CD4-positive, alpha-beta T cell (primary cell): Measurements from ENCODE around the gene SETX. TPM values are rescaled to one million over a fixed set of nuclear protein-coding genes. Genes with fewer than 3 reads are reported as not detected.

Experiments used
- ATAC-seq: fragments of 200-7000 bp; cut with Tn5 transposase; one replicate; pipeline ENCODE4 v1.10.0; 2022; ENCODE audit warnings: mild to moderate bottlenecking; ENCODE audit not compliant: poor library complexity
- CTCF ChIA-PET: fragments of 350-600 bp; sonication (Branson Sonifier 250); formaldehyde crosslinking; loops from one replicate; lab custom pipeline; 2021; ENCODE audit warnings: antibody characterized with exemption, inconsistent platforms; lab: Charles Lee
- POLR2A ChIA-PET: fragments of 350-600 bp; sonication (Branson Sonifier 250); formaldehyde crosslinking; loops from one replicate; lab custom pipeline; 2021; ENCODE audit warnings: antibody characterized with exemption, inconsistent platforms; lab: Charles Lee
- DNase-seq, 14 experiments: peaks; one replicate each; pipeline ENCODE4 v3.0.0-alpha.2; 2013 to 2020; ENCODE audit warnings: mixed read lengths in 2 of 14
- H3K27ac ChIP-seq, 2 donors: one replicate each; pipeline versions ENCODE4 v1.5.1 to v1.7.0; 2013; ENCODE audit warnings: low read length in 2 of 2, low read depth in 1 of 2, mild to moderate bottlenecking in 1 of 2
- H3K27me3 ChIP-seq, 2 experiments: 1 replicate in 1 of 2; 2 replicates in 1 of 2; pipeline versions ENCODE4 v1.6.1 to v1.7.0; 2013; ENCODE audit warnings: low read length in 2 of 2, control low read depth in 1 of 2, mild to moderate bottlenecking in 1 of 2, moderate library complexity in 1 of 2; ENCODE audit not compliant: insufficient read depth in 2 of 2, control insufficient read depth in 1 of 2
- H3K36me3 ChIP-seq: one replicate; pipeline ENCODE4 v1.6.1; 2013; ENCODE audit warnings: low read length, control low read depth; ENCODE audit not compliant: insufficient read depth
- H3K4me1 ChIP-seq: one replicate; pipeline ENCODE4 v1.6.1; 2013; ENCODE audit warnings: low read length, control low read depth; ENCODE audit not compliant: insufficient read depth
- H3K4me3 ChIP-seq: one replicate; pipeline ENCODE4 v1.5.1; 2013; ENCODE audit warnings: mild to moderate bottlenecking, low read length, moderate library complexity
- H3K9me3 ChIP-seq, 2 experiments: 1 replicate in 1 of 2; 2 replicates in 1 of 2; pipeline versions ENCODE4 v1.6.1 to v1.7.0; 2013; ENCODE audit warnings: low read length in 2 of 2, mild to moderate bottlenecking in 2 of 2, control low read depth in 1 of 2, moderate library complexity in 1 of 2; ENCODE audit not compliant: control insufficient read depth in 1 of 2, insufficient read depth in 1 of 2
- H3K27ac Mint-ChIP-seq: one replicate; pipeline ENCODE4 v1.8.0; 2020; ENCODE audit warnings: mixed read lengths
- H3K27me3 Mint-ChIP-seq: one replicate; pipeline ENCODE4 v1.8.0; 2021; ENCODE audit warnings: mixed read lengths
- H3K36me3 Mint-ChIP-seq: one replicate; pipeline ENCODE4 v1.8.0; 2021; ENCODE audit warnings: low read depth, mixed read lengths
- H3K4me1 Mint-ChIP-seq: one replicate; pipeline ENCODE4 v1.8.0; 2021; ENCODE audit warnings: low read depth, mixed read lengths
- H3K4me3 Mint-ChIP-seq: one replicate; pipeline ENCODE4 v1.8.0; 2020; ENCODE audit warnings: mild to moderate bottlenecking, mixed read lengths
- H3K9me3 Mint-ChIP-seq: one replicate; pipeline ENCODE4 v1.8.0; 2020; ENCODE audit warnings: mixed read lengths
- CTCF ChIP-seq: fragments of 200-600 bp; IDR thresholded peaks from one replicate; pipeline ENCODE4 v1.8.0; 2022; ENCODE audit warnings: antibody characterized with exemption, mild to moderate bottlenecking
- intact Hi-C, 2 experiments: fragments of 100-400 bp; cut with DNase I in 1 of 2; cut with micrococcal nuclease in 1 of 2; formaldehyde crosslinking; loops; one replicate each; pipeline versions ENCODE4 v1.15.1 to v1.9.0; 2023 to 2025; cut with DNase I, micrococcal nuclease
- total RNA-seq, 174 experiments: library from RNA in 2 of 174; stranded (reverse) in 2 of 174; gene quantifications; one replicate each; pipeline ENCODE4 v1.2.3 and lab custom pipeline; 2021 to 2026

Gene SETX
- total RNA-seq, 2 experiments from 2014 or later: 36.1 to 37.7 TPM

GRCh38 chr9:132233138-132233537 lies 121.6 kb downstream of the SETX start:
- H3K9me3 ChIP-seq: no peaks in the 10 kb centered on the region
- no peak overlapping the region for H3K27ac ChIP-seq
- TF ChIP-seq CTCF: no peak
- H3K27me3 ChIP-seq: no peaks in the 10 kb centered on the region
- H3K4me1 ChIP-seq: peaks cover 8% of the 10 kb centered on the region
- H3K4me3 Mint-ChIP-seq: no peak overlapping the region
- no peaks in the 10 kb centered on the region for H3K36me3 ChIP-seq
- H3K4me1 Mint-ChIP-seq: peaks cover 6% of the 10 kb centered on the region
- no peaks in the 10 kb centered on the region for H3K36me3 Mint-ChIP-seq
- no peaks in the 10 kb centered on the region for H3K27me3 Mint-ChIP-seq
- CTCF ChIA-PET: interaction anchor here (1.3 kb wide), 1 partner anchor 63 kb away, joined by 3 read pairs; no protein-coding TSS in a partner anchor
- no peaks in the 10 kb centered on the region for H3K9me3 Mint-ChIP-seq
- POLR2A ChIA-PET: no interaction called here
- no peak for ATAC-seq
- intact Hi-C loops: no loop called here
- DNase-seq: no peak
- H3K4me3 ChIP-seq: no peak overlapping the region
- no peak overlapping the region for H3K27ac Mint-ChIP-seq

GRCh38 chr9:132232522-132232921 lies 122.3 kb downstream of the SETX start:
- H3K4me1 Mint-ChIP-seq: peaks cover 6% of the 10 kb centered on the region
- H3K27me3 Mint-ChIP-seq: no peaks in the 10 kb centered on the region
- no peak overlapping the region for H3K27ac ChIP-seq
- CTCF ChIA-PET: no interaction called here
- H3K27ac Mint-ChIP-seq: no peak overlapping the region
- H3K4me1 ChIP-seq: peaks cover 8% of the 10 kb centered on the region
- DNase-seq (no peak), ATAC-seq (no peak)
- H3K4me3 Mint-ChIP-seq: no peak overlapping the region
- intact Hi-C loops: no loop called here
- H3K9me3 Mint-ChIP-seq: no peaks in the 10 kb centered on the region
- H3K9me3 ChIP-seq: no peaks in the 10 kb centered on the region
- H3K36me3 ChIP-seq: no peaks in the 10 kb centered on the region
- TF ChIP-seq CTCF: no peak
- no peaks in the 10 kb centered on the region for H3K36me3 Mint-ChIP-seq
- no peaks in the 10 kb centered on the region for H3K27me3 ChIP-seq
- POLR2A ChIA-PET: no interaction called here
- H3K4me3 ChIP-seq: no peak overlapping the region

- H3K4me3 Mint-ChIP-seq: no peak overlapping the region
- no peak overlapping the region for H3K27ac Mint-ChIP-seq
- no peaks in the 10 kb centered on the region for H3K4me1 Mint-ChIP-seq
- Histone ChIP-seq H3K9me3 (no peaks in the 10 kb centered on the region), H3K36me3 (no peaks in the 10 kb centered on the region), H3K27me3 (no peaks in the 10 kb centered on the region), H3K4me1 (peaks cover 1% of the 10 kb centered on the region), H3K27ac (no peak overlapping the region), H3K4me3 (no peak overlapping the region)
- intact Hi-C loops: no loop called here
- H3K36me3 Mint-ChIP-seq: no peaks in the 10 kb centered on the region
- ChIA-PET POLR2A (no interaction called here), CTCF (no interaction called here)
- no peak for TF ChIP-seq CTCF
- H3K27me3 Mint-ChIP-seq: no peaks in the 10 kb centered on the region
- DNase-seq (no peak), ATAC-seq (no peak)
- H3K9me3 Mint-ChIP-seq: no peaks in the 10 kb centered on the region
Observed at GRCh38 chr9:132231019-132231701, 123.6 kb downstream of the SETX start.
